ENCODE measurements around the gene MTOR.
A peak's percentile ranks its signal among the peaks of the same experiment; 100 is the strongest.

The MTOR gene

GRCh38 chr1:11059155-11059967 is 203.0 kb downstream of the MTOR start:
- no peak for DNase-seq

GRCh38 chr1:11058595-11059154 is 203.7 kb downstream of the MTOR start:
- DNase-seq = peak; percentile 26

GRCh38 chr1:11058026-11058425 is 204.3 kb downstream of the MTOR start:
- no peak for DNase-seq

GRCh38 chr1:11057477-11057876 is 204.9 kb downstream of the MTOR start:
- no peak for DNase-seq
